ENCODE results near the gene UPP2. TPM values are rescaled to one million over a fixed set of nuclear protein-coding genes. Genes with fewer than 3 reads are reported as not detected.

Gene UPP2
- total and polyA plus RNA-seq, 2 donors (not counting 1 experiment from before 2014, with no cell fraction given) = not detected

GRCh38 chr2:158072361-158072760, 29.3 kb upstream of the UPP2 start:
- DNase-seq (no peak), ATAC-seq (ENCODE audit: low read depth) (no peak)
- H2AFZ ChIP-seq (ENCODE audit: insufficient read depth, low read depth, low read length, poor library complexity, severe bottlenecking) = no peak overlapping the region
- H3K9me3 ChIP-seq (ENCODE audit: control extremely low read depth in 1 of 3, control insufficient read depth in 2 of 3, insufficient read depth in 1 of 3, low read length in 2 of 3) = peaks cover 0 to 1% (median 0%) of the 10 kb centered on the region in 3 donors
- Mint-ChIP-seq H3K4me3 (no peak overlapping the region), H3K27me3 (peaks cover 13% of the 10 kb centered on the region), H3K9me3 (ENCODE audit: insufficient read depth) (peaks cover 2% of the 10 kb centered on the region), H3K4me1 (no peaks in the 10 kb centered on the region), H3K27ac (no peak overlapping the region)
- H3K27ac ChIP-seq (ENCODE audit: low read length in 2 of 2) = no peak overlapping the region
- H3K9ac ChIP-seq (ENCODE audit: low read length) = no peak overlapping the region
- no peak overlapping the region for H3K4me3 ChIP-seq (ENCODE audit: control extremely low read depth in 1 of 5, extremely low read depth in 1 of 5, insufficient read depth in 1 of 5, low read depth in 2 of 5, low read length in 4 of 5)
- no peaks in the 10 kb centered on the region for H3K4me1 ChIP-seq (ENCODE audit: control insufficient read depth in 2 of 2, insufficient read depth in 2 of 2, low read length in 2 of 2)
- CTCF ChIA-PET = interaction anchor here (0.8 kb wide), 1 partner anchor 45 kb away, joined by 3 read pairs; no protein-coding TSS in a partner anchor
- H3K79me2 ChIP-seq (ENCODE audit: control insufficient read depth, insufficient read depth, low read length) = no peaks in the 10 kb centered on the region
- TF ChIP-seq CTCF (IDR thresholded peaks at IDR 0.05) = no peak
- TF ChIP-seq EZH2 (IDR thresholded peaks at IDR 0.05; ENCODE audit: borderline replicate concordance, insufficient read depth, low read depth, low read length, poor library complexity, severe bottlenecking) = no peak
- no peaks in the 10 kb centered on the region for H4K20me1 ChIP-seq (ENCODE audit: control insufficient read depth, insufficient read depth, low read length, poor library complexity, severe bottlenecking)
- POLR2A ChIA-PET = no interaction called here
- no peak overlapping the region for H3K4me2 ChIP-seq (replicated peaks; ENCODE audit: low read depth, low read length, poor library complexity, severe bottlenecking)
- no peaks in the 10 kb centered on the region for H3K27me3 ChIP-seq (replicated peaks in 1 of 4; ENCODE audit: control extremely low read depth in 1 of 4, control insufficient read depth in 3 of 4, insufficient read depth in 4 of 4, low read length in 3 of 4)
- intact Hi-C loops (cut with micrococcal nuclease) = no loop called here
- H3K36me3 ChIP-seq (replicated peaks in 1 of 2; ENCODE audit: control extremely low read depth in 1 of 2, control insufficient read depth in 1 of 2, extremely low read depth in 1 of 2, insufficient read depth in 2 of 2, low read length in 1 of 2) = no peaks in the 10 kb centered on the region
- WGBS (ENCODE audit: insufficient coverage) = 100% methylated on average over 1 of the region's 1 CpG

- no peak for TF ChIP-seq CTCF (IDR thresholded peaks at IDR 0.05)
- no peak for TF ChIP-seq EZH2 (IDR thresholded peaks at IDR 0.05; ENCODE audit: borderline replicate concordance, insufficient read depth, low read depth, low read length, poor library complexity, severe bottlenecking)
- Histone ChIP-seq H3K4me1 (ENCODE audit: control insufficient read depth in 2 of 2, insufficient read depth in 2 of 2, low read length in 2 of 2) (no peaks in the 10 kb centered on the region), H3K36me3 (replicated peaks in 1 of 2; ENCODE audit: control extremely low read depth in 1 of 2, control insufficient read depth in 1 of 2, extremely low read depth in 1 of 2, insufficient read depth in 2 of 2, low read length in 1 of 2) (no peaks in the 10 kb centered on the region), H3K27ac (ENCODE audit: low read length in 2 of 2) (no peak overlapping the region), H3K27me3 (replicated peaks in 1 of 4; ENCODE audit: control extremely low read depth in 1 of 4, control insufficient read depth in 3 of 4, insufficient read depth in 4 of 4, low read length in 3 of 4) (no peaks in the 10 kb centered on the region), H2AFZ (ENCODE audit: insufficient read depth, low read depth, low read length, poor library complexity, severe bottlenecking) (no peak overlapping the region), H3K4me2 (replicated peaks; ENCODE audit: low read depth, low read length, poor library complexity, severe bottlenecking) (no peak overlapping the region), H3K79me2 (ENCODE audit: control insufficient read depth, insufficient read depth, low read length) (no peaks in the 10 kb centered on the region), H3K4me3 (ENCODE audit: control extremely low read depth in 1 of 5, extremely low read depth in 1 of 5, insufficient read depth in 1 of 5, low read depth in 2 of 5, low read length in 4 of 5) (no peak overlapping the region), H3K9me3 (ENCODE audit: control extremely low read depth in 1 of 3, control insufficient read depth in 2 of 3, insufficient read depth in 1 of 3, low read length in 2 of 3) (peaks cover 0 to 1% (median 0%) of the 10 kb centered on the region in 3 donors), H4K20me1 (ENCODE audit: control insufficient read depth, insufficient read depth, low read length, poor library complexity, severe bottlenecking) (no peaks in the 10 kb centered on the region), H3K9ac (ENCODE audit: low read length) (no peak overlapping the region)
- CTCF ChIA-PET = no interaction called here
- no peak for ATAC-seq (ENCODE audit: low read depth)
- no peak for DNase-seq
- POLR2A ChIA-PET = no interaction called here
- no peak overlapping the region for H3K27ac Mint-ChIP-seq
- peaks cover 3% of the 10 kb centered on the region for H3K27me3 Mint-ChIP-seq
- intact Hi-C loops (cut with micrococcal nuclease) = no loop called here
- 67% methylated on average over 1 of the region's 3 CpGs for WGBS (ENCODE audit: insufficient coverage)
- peaks cover 7% of the 10 kb centered on the region for H3K9me3 Mint-ChIP-seq (ENCODE audit: insufficient read depth)
- H3K4me3 Mint-ChIP-seq = no peak overlapping the region
- no peaks in the 10 kb centered on the region for H3K4me1 Mint-ChIP-seq
Measured at GRCh38 chr2:158079672-158080071, 22.0 kb upstream of the UPP2 start.
